NB4 (cell line): ENCODE data around the gene CALN1.

Experiments
- DNase-seq: peaks from one replicate; pipeline ENCODE4 v3.0.0; 2010; ENCODE audit warnings: low read depth
- H3K4me3 ChIP-seq: one replicate; pipeline ENCODE4 v1.5.1; 2011; ENCODE audit warnings: mild to moderate bottlenecking, low read depth, low read length, moderate library complexity
- CTCF ChIP-seq: IDR thresholded peaks from one replicate; pipeline ENCODE4 v1.5.1; 2012; ENCODE audit warnings: low read depth, low read length
- MYC ChIP-seq: IDR thresholded peaks from 2 replicates; pipeline ENCODE4 v1.6.1; 2011; ENCODE audit warnings: low read depth, low read length
- POLR2A ChIP-seq: IDR thresholded peaks from 2 replicates; pipeline ENCODE4 v1.6.1; 2011; ENCODE audit warnings: mild to moderate bottlenecking; ENCODE audit not compliant: insufficient read length; ENCODE audit errors: extremely low read depth
- TF ChIP-seq, protein P1 (sequence below): IDR thresholded peaks from 2 replicates; pipeline ENCODE4 v1.6.1; 2011; ENCODE audit warnings: low read depth, low read length

CALN1 gene

DNA sequence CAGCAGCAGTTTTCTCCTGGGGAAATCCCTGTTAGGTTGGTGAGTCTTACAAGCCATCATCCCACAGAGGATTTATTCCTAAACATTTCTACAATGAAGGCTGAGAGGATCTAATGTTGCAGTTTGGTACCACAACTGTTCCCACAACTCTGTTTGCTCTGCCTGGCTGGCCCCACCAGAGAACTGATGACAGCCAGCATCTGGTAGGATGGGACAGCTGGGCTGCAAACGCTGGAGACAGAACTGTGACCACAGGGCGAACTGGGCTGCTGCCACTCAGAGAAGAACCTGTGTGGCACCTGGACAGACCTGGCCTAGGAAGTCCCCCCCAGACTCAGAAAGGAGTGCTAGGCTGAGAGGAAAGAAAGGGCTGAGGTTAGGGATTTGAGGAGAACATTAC, 94.8 kb downstream of the CALN1 start:
- no peak for DNase-seq
- TF ChIP-seq CTCF, result no peak
- TF ChIP-seq, protein P1, sequence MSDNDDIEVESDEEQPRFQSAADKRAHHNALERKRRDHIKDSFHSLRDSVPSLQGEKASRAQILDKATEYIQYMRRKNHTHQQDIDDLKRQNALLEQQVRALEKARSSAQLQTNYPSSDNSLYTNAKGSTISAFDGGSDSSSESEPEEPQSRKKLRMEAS, result no peak
- TF ChIP-seq MYC, result no peak
- no peak for TF ChIP-seq POLR2A
- no peak overlapping the region for H3K4me3 ChIP-seq

- H3K4me3 ChIP-seq, result no peak overlapping the region
- DNase-seq, result no peak
- TF ChIP-seq, protein P1, result no peak
- TF ChIP-seq MYC, result no peak
- TF ChIP-seq CTCF, result no peak
- no peak for TF ChIP-seq POLR2A
Measured at GRCh38 chr7:72316148-72316547, 96.0 kb downstream of the CALN1 start.

- H3K4me3 ChIP-seq, result no peak overlapping the region
- TF ChIP-seq, protein P1, result no peak
- no peak for TF ChIP-seq POLR2A
- no peak for TF ChIP-seq MYC
- no peak for TF ChIP-seq CTCF
- DNase-seq, result no peak
Measured at GRCh38 chr7:72313906-72314305, 98.2 kb downstream of the CALN1 start.

DNA sequence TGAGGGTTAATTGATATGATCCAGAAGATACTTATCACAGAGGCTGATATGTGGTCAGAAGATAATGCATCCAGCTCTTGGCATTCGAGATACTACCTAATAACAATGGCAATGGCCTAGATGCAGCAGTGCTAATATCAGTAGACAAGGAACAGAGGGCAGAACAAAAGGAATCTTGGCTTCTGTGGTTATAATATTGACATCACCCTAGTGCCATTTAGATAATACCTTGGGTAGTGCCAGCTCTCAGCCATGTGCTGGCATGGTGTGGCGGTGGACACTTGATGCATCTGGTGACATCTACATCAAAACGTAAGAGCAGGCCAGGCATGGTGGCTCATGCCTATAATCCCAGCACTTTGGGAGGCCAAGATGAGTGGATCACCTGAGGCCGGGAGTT, 101.8 kb downstream of the CALN1 start:
- no peak overlapping the region for H3K4me3 ChIP-seq
- no peak for DNase-seq
- TF ChIP-seq CTCF (no peak), MYC (no peak), POLR2A (no peak)
- TF ChIP-seq, protein P1, result no peak

DNA sequence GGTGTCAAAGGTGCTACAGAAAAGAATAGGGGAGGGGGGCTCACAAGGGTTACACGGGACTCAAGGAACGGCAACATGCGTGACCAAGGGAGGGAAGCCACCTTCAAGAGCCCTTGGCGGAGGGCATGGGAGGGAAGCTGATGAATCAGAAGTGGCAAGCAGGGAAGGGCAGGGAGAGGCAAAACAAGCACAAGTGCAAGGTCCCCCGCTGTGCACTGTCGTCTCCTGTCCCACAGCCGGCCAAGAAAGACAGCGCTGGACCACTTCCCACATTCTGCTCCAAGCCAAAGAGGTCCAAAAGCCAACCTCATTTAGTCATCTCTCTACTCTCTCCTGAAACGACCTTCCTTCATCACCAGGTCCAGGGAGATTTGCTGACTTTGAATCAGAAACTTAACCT, 102.7 kb downstream of the CALN1 start:
- no peak for TF ChIP-seq CTCF
- no peak for TF ChIP-seq POLR2A
- no peak overlapping the region for H3K4me3 ChIP-seq
- no peak for DNase-seq

DNA sequence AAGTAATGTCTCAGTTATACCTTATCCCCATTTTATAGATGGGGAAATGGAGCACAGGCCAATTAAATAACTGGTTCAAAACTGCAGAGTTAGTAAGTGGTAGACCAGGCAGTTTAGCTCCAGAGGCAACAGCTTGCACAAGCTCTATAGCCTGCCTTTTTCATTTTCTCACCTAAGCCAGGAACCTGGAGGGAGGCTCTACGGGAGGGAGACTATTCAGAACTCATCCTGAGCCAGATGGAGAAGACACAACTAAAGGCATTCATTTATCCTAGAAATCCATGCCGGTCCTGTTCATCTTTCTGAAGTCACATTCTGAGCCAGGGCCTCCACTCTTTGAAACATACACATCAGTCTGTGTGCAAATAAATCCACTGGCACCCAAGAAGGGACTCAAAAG, 103.2 kb downstream of the CALN1 start:
- no peak overlapping the region for H3K4me3 ChIP-seq
- TF ChIP-seq CTCF (no peak), MYC (no peak), POLR2A (no peak)
- TF ChIP-seq, protein P1, result no peak
- no peak for DNase-seq
